ENCODE data around the gene ADGRG6. TPM values are rescaled to one million over a fixed set of nuclear protein-coding genes. Genes with fewer than 3 reads are reported as not detected.

ADGRG6 gene
- total and polyA plus RNA-seq, 2 donors (not counting 1 experiment from before 2014, with no cell fraction given), result 0.03 TPM; not detected in 1

DNA sequence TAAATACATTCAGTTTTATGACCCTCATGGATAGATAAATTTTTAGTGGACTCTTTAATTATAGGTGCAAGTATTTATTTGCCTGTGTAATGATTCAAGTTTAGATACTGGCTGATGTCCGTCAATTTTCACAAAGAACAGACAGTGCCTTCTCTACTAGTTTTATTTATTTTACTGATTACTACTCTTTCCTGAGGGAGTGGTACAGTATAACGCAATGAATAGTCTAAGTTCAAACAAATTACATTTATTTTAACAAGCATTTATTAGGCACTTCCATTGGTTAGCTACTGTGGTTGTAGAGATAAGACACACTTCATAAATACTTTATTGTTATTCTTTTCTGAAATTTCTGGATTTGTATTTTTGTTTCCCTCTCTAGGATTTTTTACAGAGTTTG, 74.3 kb downstream of the ADGRG6 start:
- Histone ChIP-seq H3K27me3 (replicated peaks in 1 of 4; ENCODE audit: control extremely low read depth in 1 of 4, control insufficient read depth in 3 of 4, insufficient read depth in 4 of 4, low read length in 3 of 4) (no peaks in the 10 kb centered on the region), H2AFZ (ENCODE audit: insufficient read depth, low read depth, low read length, poor library complexity, severe bottlenecking) (no peak overlapping the region), H3K9me3 (ENCODE audit: control extremely low read depth in 1 of 3, control insufficient read depth in 2 of 3, insufficient read depth in 1 of 3, low read length in 2 of 3) (no peaks in the 10 kb centered on the region), H3K4me2 (replicated peaks; ENCODE audit: low read depth, low read length, poor library complexity, severe bottlenecking) (no peak overlapping the region), H4K20me1 (ENCODE audit: control insufficient read depth, insufficient read depth, low read length, poor library complexity, severe bottlenecking) (no peaks in the 10 kb centered on the region), H3K27ac (ENCODE audit: low read length in 2 of 2) (no peak overlapping the region), H3K4me1 (ENCODE audit: control insufficient read depth in 2 of 2, insufficient read depth in 2 of 2, low read length in 2 of 2) (no peaks in the 10 kb centered on the region), H3K4me3 (ENCODE audit: control extremely low read depth in 1 of 5, extremely low read depth in 1 of 5, insufficient read depth in 1 of 5, low read depth in 2 of 5, low read length in 4 of 5) (no peak overlapping the region), H3K79me2 (ENCODE audit: control insufficient read depth, insufficient read depth, low read length) (no peaks in the 10 kb centered on the region), H3K36me3 (replicated peaks in 1 of 2; ENCODE audit: control extremely low read depth in 1 of 2, control insufficient read depth in 1 of 2, extremely low read depth in 1 of 2, insufficient read depth in 2 of 2, low read length in 1 of 2) (no peaks in the 10 kb centered on the region), H3K9ac (ENCODE audit: low read length) (no peak overlapping the region)
- H3K27ac Mint-ChIP-seq, result no peak overlapping the region
- no peaks in the 10 kb centered on the region for H3K9me3 Mint-ChIP-seq (ENCODE audit: insufficient read depth)
- ATAC-seq (ENCODE audit: low read depth), result no peak
- H3K27me3 Mint-ChIP-seq, result peaks cover 4% of the 10 kb centered on the region
- H3K4me1 Mint-ChIP-seq, result no peaks in the 10 kb centered on the region
- intact Hi-C loops (cut with micrococcal nuclease), result no loop called here
- TF ChIP-seq EZH2 (IDR thresholded peaks at IDR 0.05; ENCODE audit: borderline replicate concordance, insufficient read depth, low read depth, low read length, poor library complexity, severe bottlenecking), result no peak
- TF ChIP-seq, protein P1, sequence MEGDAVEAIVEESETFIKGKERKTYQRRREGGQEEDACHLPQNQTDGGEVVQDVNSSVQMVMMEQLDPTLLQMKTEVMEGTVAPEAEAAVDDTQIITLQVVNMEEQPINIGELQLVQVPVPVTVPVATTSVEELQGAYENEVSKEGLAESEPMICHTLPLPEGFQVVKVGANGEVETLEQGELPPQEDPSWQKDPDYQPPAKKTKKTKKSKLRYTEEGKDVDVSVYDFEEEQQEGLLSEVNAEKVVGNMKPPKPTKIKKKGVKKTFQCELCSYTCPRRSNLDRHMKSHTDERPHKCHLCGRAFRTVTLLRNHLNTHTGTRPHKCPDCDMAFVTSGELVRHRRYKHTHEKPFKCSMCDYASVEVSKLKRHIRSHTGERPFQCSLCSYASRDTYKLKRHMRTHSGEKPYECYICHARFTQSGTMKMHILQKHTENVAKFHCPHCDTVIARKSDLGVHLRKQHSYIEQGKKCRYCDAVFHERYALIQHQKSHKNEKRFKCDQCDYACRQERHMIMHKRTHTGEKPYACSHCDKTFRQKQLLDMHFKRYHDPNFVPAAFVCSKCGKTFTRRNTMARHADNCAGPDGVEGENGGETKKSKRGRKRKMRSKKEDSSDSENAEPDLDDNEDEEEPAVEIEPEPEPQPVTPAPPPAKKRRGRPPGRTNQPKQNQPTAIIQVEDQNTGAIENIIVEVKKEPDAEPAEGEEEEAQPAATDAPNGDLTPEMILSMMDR (IDR thresholded peaks at IDR 0.05), result no peak
- no peak overlapping the region for H3K4me3 Mint-ChIP-seq
- no peak for DNase-seq
- no CpG with 5 or more reads among the region's 2 CpGs for WGBS (ENCODE audit: insufficient coverage)
- POLR2A ChIA-PET, result no interaction called here
- CTCF ChIA-PET, result no interaction called here

DNA sequence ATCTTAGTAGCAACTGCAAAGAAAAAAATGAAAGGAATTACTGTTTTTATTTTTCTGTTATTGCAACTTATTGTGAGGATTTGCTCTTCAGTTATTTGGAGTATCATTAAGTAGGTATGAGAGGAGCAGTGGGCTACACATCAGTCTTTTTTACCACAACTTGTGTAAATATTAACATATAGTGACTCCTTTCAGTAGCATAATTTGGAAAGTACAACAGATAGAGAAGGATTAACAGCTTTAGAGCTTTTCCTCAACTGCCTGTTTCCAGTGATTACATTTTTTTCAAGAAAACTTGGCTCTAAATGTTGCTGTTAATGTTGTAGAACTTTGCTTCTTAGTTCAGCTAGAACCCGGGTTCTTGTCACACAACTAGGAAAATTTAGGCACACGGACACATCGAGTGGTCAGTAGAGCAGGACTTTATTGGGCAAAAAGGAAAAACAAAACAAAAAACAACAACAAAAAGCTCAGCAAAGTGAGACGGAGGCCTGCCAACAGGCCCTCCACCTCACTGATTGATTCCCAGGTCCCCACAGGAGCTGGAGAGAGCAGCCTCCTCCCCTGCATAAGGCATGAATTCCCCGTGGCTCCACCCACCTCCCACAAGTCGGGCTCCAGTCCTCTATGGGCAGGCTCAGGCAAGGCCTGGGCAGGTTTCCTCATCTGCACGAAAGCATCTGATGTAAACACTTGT, 75.1 kb downstream of the ADGRG6 start:
- TF ChIP-seq EZH2 (IDR thresholded peaks at IDR 0.05; ENCODE audit: borderline replicate concordance, insufficient read depth, low read depth, low read length, poor library complexity, severe bottlenecking), result no peak
- TF ChIP-seq, protein P1 (IDR thresholded peaks at IDR 0.05), result no peak
- H3K4me1 ChIP-seq (ENCODE audit: control insufficient read depth in 2 of 2, insufficient read depth in 2 of 2, low read length in 2 of 2), result no peaks in the 10 kb centered on the region
- Mint-ChIP-seq H3K27me3 (peaks cover 4% of the 10 kb centered on the region), H3K4me3 (no peak overlapping the region), H3K9me3 (ENCODE audit: insufficient read depth) (no peaks in the 10 kb centered on the region), H3K4me1 (no peaks in the 10 kb centered on the region), H3K27ac (no peak overlapping the region)
- POLR2A ChIA-PET, result no interaction called here
- no peak overlapping the region for H3K9ac ChIP-seq (ENCODE audit: low read length)
- no peaks in the 10 kb centered on the region for H3K9me3 ChIP-seq (ENCODE audit: control extremely low read depth in 1 of 3, control insufficient read depth in 2 of 3, insufficient read depth in 1 of 3, low read length in 2 of 3)
- 100% methylated on average over 1 of the region's 7 CpGs for WGBS (ENCODE audit: insufficient coverage)
- H3K79me2 ChIP-seq (ENCODE audit: control insufficient read depth, insufficient read depth, low read length), result no peaks in the 10 kb centered on the region
- no peaks in the 10 kb centered on the region for H4K20me1 ChIP-seq (ENCODE audit: control insufficient read depth, insufficient read depth, low read length, poor library complexity, severe bottlenecking)
- CTCF ChIA-PET, result no interaction called here
- DNase-seq (no peak), ATAC-seq (ENCODE audit: low read depth) (no peak)
- intact Hi-C loops (cut with micrococcal nuclease), result no loop called here
- no peak overlapping the region for H3K4me2 ChIP-seq (replicated peaks; ENCODE audit: low read depth, low read length, poor library complexity, severe bottlenecking)
- no peak overlapping the region for H2AFZ ChIP-seq (ENCODE audit: insufficient read depth, low read depth, low read length, poor library complexity, severe bottlenecking)
- H3K4me3 ChIP-seq (ENCODE audit: control extremely low read depth in 1 of 5, extremely low read depth in 1 of 5, insufficient read depth in 1 of 5, low read depth in 2 of 5, low read length in 4 of 5), result no peak overlapping the region
- H3K27ac ChIP-seq (ENCODE audit: low read length in 2 of 2), result no peak overlapping the region
- H3K27me3 ChIP-seq (replicated peaks in 1 of 4; ENCODE audit: control extremely low read depth in 1 of 4, control insufficient read depth in 3 of 4, insufficient read depth in 4 of 4, low read length in 3 of 4), result no peaks in the 10 kb centered on the region
- no peaks in the 10 kb centered on the region for H3K36me3 ChIP-seq (replicated peaks in 1 of 2; ENCODE audit: control extremely low read depth in 1 of 2, control insufficient read depth in 1 of 2, extremely low read depth in 1 of 2, insufficient read depth in 2 of 2, low read length in 1 of 2)

Measured in B cell (primary cell).